Neural progenitor cell (in vitro differentiated cells): ENCODE data around the gene PIWIL1.

Experiments used
- EZH2 ChIP-seq: fragments of 200-600 bp; sonication (generic); IDR thresholded peaks from 2 replicates; pipeline ENCODE4 v1.6.1; 2017; ENCODE audit warnings: antibody characterized with exemption, mild to moderate bottlenecking, moderate library complexity
- EZH2phosphoT487 ChIP-seq: fragments of 200-600 bp; sonication (generic); IDR thresholded peaks from 2 replicates; pipeline ENCODE4 v1.6.1; 2017; ENCODE audit warnings: antibody characterized with exemption
- TF ChIP-seq, protein P1 (sequence below): fragments of 200-600 bp; sonication (generic); IDR thresholded peaks from 2 replicates; pipeline ENCODE4 v1.5.1; 2017; ENCODE audit warnings: antibody characterized with exemption, mild to moderate bottlenecking

DNA sequence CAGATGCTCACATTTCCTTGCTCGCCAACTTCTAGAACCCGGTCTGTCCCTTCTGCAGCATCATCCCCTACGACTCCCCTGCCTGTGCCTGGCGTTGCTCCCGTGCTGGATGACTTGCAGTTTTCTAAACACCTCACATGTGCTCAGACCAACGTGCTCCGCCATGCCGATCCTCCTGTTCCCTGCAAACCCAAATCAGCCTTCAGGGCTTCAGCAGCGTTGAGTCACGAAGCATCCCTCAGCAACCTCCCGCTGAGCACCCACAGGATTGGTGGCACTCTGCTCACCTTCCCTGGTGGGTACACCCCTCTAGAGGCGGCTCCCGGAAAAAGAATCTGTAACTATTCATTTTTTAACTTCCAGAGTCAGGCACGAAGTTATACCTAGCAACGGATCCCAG lies 2.8 kb upstream of the PIWIL1 start:
- no peak for TF ChIP-seq EZH2phosphoT487
- TF ChIP-seq, protein P1, sequence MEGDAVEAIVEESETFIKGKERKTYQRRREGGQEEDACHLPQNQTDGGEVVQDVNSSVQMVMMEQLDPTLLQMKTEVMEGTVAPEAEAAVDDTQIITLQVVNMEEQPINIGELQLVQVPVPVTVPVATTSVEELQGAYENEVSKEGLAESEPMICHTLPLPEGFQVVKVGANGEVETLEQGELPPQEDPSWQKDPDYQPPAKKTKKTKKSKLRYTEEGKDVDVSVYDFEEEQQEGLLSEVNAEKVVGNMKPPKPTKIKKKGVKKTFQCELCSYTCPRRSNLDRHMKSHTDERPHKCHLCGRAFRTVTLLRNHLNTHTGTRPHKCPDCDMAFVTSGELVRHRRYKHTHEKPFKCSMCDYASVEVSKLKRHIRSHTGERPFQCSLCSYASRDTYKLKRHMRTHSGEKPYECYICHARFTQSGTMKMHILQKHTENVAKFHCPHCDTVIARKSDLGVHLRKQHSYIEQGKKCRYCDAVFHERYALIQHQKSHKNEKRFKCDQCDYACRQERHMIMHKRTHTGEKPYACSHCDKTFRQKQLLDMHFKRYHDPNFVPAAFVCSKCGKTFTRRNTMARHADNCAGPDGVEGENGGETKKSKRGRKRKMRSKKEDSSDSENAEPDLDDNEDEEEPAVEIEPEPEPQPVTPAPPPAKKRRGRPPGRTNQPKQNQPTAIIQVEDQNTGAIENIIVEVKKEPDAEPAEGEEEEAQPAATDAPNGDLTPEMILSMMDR: no peak
- no peak for TF ChIP-seq EZH2
